Transverse colon (tissue), 4 donors: ENCODE measurements around the gene KLHL29. TPM values are rescaled to one million over a fixed set of nuclear protein-coding genes. Genes with fewer than 3 reads are reported as not detected.

Source experiments
- DNase-seq: peaks from one replicate; pipeline ENCODE4 v3.0.0-alpha.2; 2019
- H3K27ac ChIP-seq, 4 donors: fragments of 200-600 bp; sonication (generic); 2 replicates each; pipeline ENCODE4 v1.5.1; 2016 to 2018; ENCODE audit warnings: inconsistent platforms in 4 of 4
- H3K27me3 ChIP-seq: fragments of 200-600 bp; sonication (generic); 2 replicates; pipeline ENCODE4 v1.5.1; 2017; ENCODE audit warnings: inconsistent platforms
- H3K36me3 ChIP-seq, 4 donors: fragments of 200-600 bp; sonication (generic); 2 replicates each; pipeline ENCODE4 v1.5.1; 2017 to 2019; ENCODE audit warnings: inconsistent platforms in 4 of 4
- H3K4me1 ChIP-seq, 4 donors: fragments of 200-600 bp; sonication (generic); 2 replicates each; pipeline ENCODE4 v1.5.1; 2017 to 2020; ENCODE audit warnings: inconsistent platforms in 4 of 4
- H3K4me3 ChIP-seq, 4 donors: fragments of 200-600 bp; sonication (generic); 1 replicate in 1 of 4; 2 replicates in 3 of 4; pipeline versions ENCODE4 v1.5.1 to v1.6.1; 2017 to 2019; ENCODE audit warnings: inconsistent platforms in 4 of 4
- H3K9me3 ChIP-seq, 2 donors: fragments of 200-600 bp; sonication (generic); 2 replicates each; pipeline ENCODE4 v1.5.1; 2017 to 2019; ENCODE audit warnings: inconsistent platforms in 2 of 2
- EP300 ChIP-seq: sonication (generic); formaldehyde crosslinking; IDR thresholded peaks from one replicate; pipeline ENCODE4 v1.6.1; 2017; ENCODE audit warnings: antibody characterized with exemption, low read depth
- POLR2A ChIP-seq: fragments of 450-650 bp; IDR thresholded peaks from one replicate; pipeline ENCODE4 v1.6.1; 2016; ENCODE audit warnings: antibody characterized with exemption, mild to moderate bottlenecking, moderate library complexity
- POLR2AphosphoS5 ChIP-seq, 3 donors: sonication (generic); formaldehyde crosslinking; IDR thresholded peaks; one replicate each; pipeline ENCODE4 v1.6.1; 2016; ENCODE audit warnings: antibody characterized with exemption in 3 of 3
- WGBS, 2 donors: methylation state at CpG; one replicate each; pipeline ENCODE4 v1.1.5; 2018; ENCODE audit warnings: low coverage in 1 of 2; 5-methylcytosine and 5-hydroxymethylcytosine counted together
- in situ Hi-C, 4 donors: fragments of 200-750 bp; cut with MboI; loops; one replicate each; pipeline versions ENCODE4 v1.15.0 to v1.15.1; 2017; ENCODE audit warnings: low sequenced_read_pairs in 3 of 4, low pct_ligation_motif_present in 1 of 4, low pct_unique_long_range_greater_than_20kb in 1 of 4
- intact Hi-C: fragments of 100-400 bp; cut with DNase I; formaldehyde crosslinking; loops from one replicate; pipeline ENCODE4 v1.15.1; 2023; ENCODE audit warnings: low total_unique reads
- total RNA-seq, 4 donors: library from RNA; depleted of rRNA; stranded (reverse); fragments of >200 nt; gene quantifications; one replicate each; pipeline ENCODE4 v1.1.0, GENCODE V29; 2016
- TF ChIP-seq, protein P1 (sequence below), 5 experiments: fragments of 200-600 bp in 3 of 5; fragments of 450-650 bp in 2 of 5; sonication (generic) in 3 of 5; IDR thresholded peaks; 1 replicate in 2 of 5; 2 replicates in 3 of 5; pipeline ENCODE4 v1.5.1; 2016 to 2017; ENCODE audit warnings: antibody characterized with exemption in 5 of 5, inconsistent platforms in 3 of 5, mild to moderate bottlenecking in 2 of 5, moderate library complexity in 1 of 5

Gene KLHL29
- total RNA-seq, 4 donors from 2014 or later = 3.3 to 16.5 (median 5.8) TPM

DNA sequence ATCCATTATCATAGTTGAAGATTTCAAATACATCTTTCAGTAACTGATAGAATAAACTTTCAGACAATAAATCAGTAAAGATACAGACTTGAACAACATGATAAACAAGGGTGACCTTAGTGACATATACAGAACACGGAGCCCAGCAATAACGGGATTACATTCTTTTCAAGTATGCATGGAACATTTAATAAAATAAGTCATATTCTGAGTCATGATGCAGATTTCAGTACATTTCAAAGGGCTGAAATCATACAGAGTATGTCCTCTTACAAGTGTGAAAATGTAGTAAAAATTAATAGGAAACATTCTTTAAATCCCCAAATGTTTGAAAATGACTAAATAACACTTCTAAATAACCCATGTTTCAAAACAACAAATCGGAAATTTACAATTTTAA, 17.2 kb upstream of the KLHL29 start:
- Histone ChIP-seq H3K27ac (no peak overlapping the region), H3K4me1 (no peaks in the 10 kb centered on the region), H3K36me3 (no peaks in the 10 kb centered on the region), H3K27me3 (no peaks in the 10 kb centered on the region), H3K9me3 (no peaks in the 10 kb centered on the region), H3K4me3 (no peak overlapping the region)
- TF ChIP-seq POLR2AphosphoS5 (IDR thresholded peaks at IDR 0.05) (no peak), POLR2A (no peak), EP300 (no peak)
- TF ChIP-seq, protein P1, sequence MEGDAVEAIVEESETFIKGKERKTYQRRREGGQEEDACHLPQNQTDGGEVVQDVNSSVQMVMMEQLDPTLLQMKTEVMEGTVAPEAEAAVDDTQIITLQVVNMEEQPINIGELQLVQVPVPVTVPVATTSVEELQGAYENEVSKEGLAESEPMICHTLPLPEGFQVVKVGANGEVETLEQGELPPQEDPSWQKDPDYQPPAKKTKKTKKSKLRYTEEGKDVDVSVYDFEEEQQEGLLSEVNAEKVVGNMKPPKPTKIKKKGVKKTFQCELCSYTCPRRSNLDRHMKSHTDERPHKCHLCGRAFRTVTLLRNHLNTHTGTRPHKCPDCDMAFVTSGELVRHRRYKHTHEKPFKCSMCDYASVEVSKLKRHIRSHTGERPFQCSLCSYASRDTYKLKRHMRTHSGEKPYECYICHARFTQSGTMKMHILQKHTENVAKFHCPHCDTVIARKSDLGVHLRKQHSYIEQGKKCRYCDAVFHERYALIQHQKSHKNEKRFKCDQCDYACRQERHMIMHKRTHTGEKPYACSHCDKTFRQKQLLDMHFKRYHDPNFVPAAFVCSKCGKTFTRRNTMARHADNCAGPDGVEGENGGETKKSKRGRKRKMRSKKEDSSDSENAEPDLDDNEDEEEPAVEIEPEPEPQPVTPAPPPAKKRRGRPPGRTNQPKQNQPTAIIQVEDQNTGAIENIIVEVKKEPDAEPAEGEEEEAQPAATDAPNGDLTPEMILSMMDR (IDR thresholded peaks at IDR 0.05) = no peak
- in situ Hi-C loops = loop anchor here in 1 of 4 donors (25.0 kb wide), 1 partner anchor 395 kb away; no protein-coding TSS in a partner anchor
- DNase-seq = no peak
- intact Hi-C loops = no loop called here
- 58 to 67% methylated on average over 3 of the region's 3 CpGs for WGBS, 2 donors

GRCh38 chr2:23373666-23374065, 11.3 kb upstream of the KLHL29 start:
- 85 to 92% methylated on average over 4 to 8 of the region's 8 CpGs for WGBS, 2 donors
- H3K36me3 ChIP-seq = no peaks in the 10 kb centered on the region
- intact Hi-C loops (no loop called here), in situ Hi-C loops (loop anchor here in 1 of 4 donors (25.0 kb wide), 1 partner anchor 389 kb away; no protein-coding TSS in a partner anchor)
- H3K9me3 ChIP-seq = no peaks in the 10 kb centered on the region
- H3K4me3 ChIP-seq = no peak overlapping the region
- no peak overlapping the region for H3K27ac ChIP-seq
- no peaks in the 10 kb centered on the region for H3K27me3 ChIP-seq
- TF ChIP-seq POLR2AphosphoS5 (IDR thresholded peaks at IDR 0.05) (no peak), EP300 (no peak), POLR2A (no peak)
- TF ChIP-seq, protein P1 (IDR thresholded peaks at IDR 0.05) = no peak
- DNase-seq = no peak
- H3K4me1 ChIP-seq = no peaks in the 10 kb centered on the region

GRCh38 chr2:23375448-23375847, 9.5 kb upstream of the KLHL29 start:
- Histone ChIP-seq H3K4me1 (peaks cover 0 to 3% (median under 1%) of the 10 kb centered on the region in 4 donors), H3K36me3 (no peaks in the 10 kb centered on the region), H3K27me3 (no peaks in the 10 kb centered on the region), H3K4me3 (no peak overlapping the region), H3K27ac (no peak overlapping the region), H3K9me3 (no peaks in the 10 kb centered on the region)
- WGBS, 2 donors = 72 to 86% methylated on average over 2 to 3 of the region's 3 CpGs
- TF ChIP-seq POLR2A (no peak), POLR2AphosphoS5 (IDR thresholded peaks at IDR 0.05) (no peak), EP300 (no peak)
- TF ChIP-seq, protein P1 (IDR thresholded peaks at IDR 0.05) = no peak
- no peak for DNase-seq
- in situ Hi-C loops (no loop called here), intact Hi-C loops (no loop called here)

- Histone ChIP-seq H3K36me3 (no peaks in the 10 kb centered on the region), H3K4me1 (peaks cover 0 to 8% (median 4%) of the 10 kb centered on the region in 4 donors), H3K4me3 (no peak overlapping the region), H3K27ac (no peak overlapping the region), H3K9me3 (no peaks in the 10 kb centered on the region), H3K27me3 (no peaks in the 10 kb centered on the region)
- TF ChIP-seq EP300 (no peak), POLR2A (no peak), POLR2AphosphoS5 (IDR thresholded peaks at IDR 0.05) (no peak)
- TF ChIP-seq, protein P1 (IDR thresholded peaks at IDR 0.05) = no peak
- WGBS, 2 donors = 76 to 89% methylated on average over 5 of the region's 5 CpGs
- in situ Hi-C loops (no loop called here), intact Hi-C loops (no loop called here)
- DNase-seq = no peak
Measured at GRCh38 chr2:23376075-23376474, 8.9 kb upstream of the KLHL29 start.
